ENCODE measurements around the gene TBC1D2B. TPM values are rescaled to one million over a fixed set of nuclear protein-coding genes. Genes with fewer than 3 reads are reported as not detected.

Gene TBC1D2B
- total RNA-seq, 1 donor from 2014 or later: 26.2 TPM

- no peak for DNase-seq
Observed at GRCh38 chr15:78093242-78094020, 15.9 kb upstream of the TBC1D2B start.

- DNase-seq: no peak
Observed at GRCh38 chr15:78092261-78093041, 14.9 kb upstream of the TBC1D2B start, which contains the start of gene SH2D7. SH2D7 (plus strand) TSS chr15:78092561; CDS start chr15:78092585, 24 bp downstream.

GRCh38 chr15:78090422-78091063, 13.0 kb upstream of the TBC1D2B start:
- no peak for DNase-seq

- no peak for DNase-seq
Observed at GRCh38 chr15:78088773-78089080, 11.2 kb upstream of the TBC1D2B start.

GRCh38 chr15:78087951-78088772, 10.7 kb upstream of the TBC1D2B start:
- no peak for DNase-seq

- DNase-seq: no peak
Observed at GRCh38 chr15:78085928-78086327, 8.4 kb upstream of the TBC1D2B start.

- DNase-seq: no peak
Observed at GRCh38 chr15:78084449-78084750, 6.9 kb upstream of the TBC1D2B start.

GRCh38 chr15:78083687-78084448, 6.4 kb upstream of the TBC1D2B start:
- DNase-seq: no peak

- no peak for DNase-seq
Observed at GRCh38 chr15:78083186-78083585, 5.7 kb upstream of the TBC1D2B start.

- DNase-seq: no peak
Observed at GRCh38 chr15:78082743-78083110, 5.2 kb upstream of the TBC1D2B start.

GRCh38 chr15:78082106-78082742, 4.7 kb upstream of the TBC1D2B start:
- no peak for DNase-seq

GRCh38 chr15:78080088-78080460, 2.6 kb upstream of the TBC1D2B start:
- no peak for DNase-seq

GRCh38 chr15:78079298-78080087, 2.0 kb upstream of the TBC1D2B start:
- DNase-seq: no peak

- no peak for DNase-seq
Observed at GRCh38 chr15:78077871-78078210, 330 bp upstream of the TBC1D2B start.

- no peak for DNase-seq
Observed at GRCh38 chr15:78076231-78077052, 1.1 kb downstream of the TBC1D2B start.

GRCh38 chr15:78075490-78076230, 1.9 kb downstream of the TBC1D2B start:
- peak; percentile 85 for DNase-seq

GRCh38 chr15:78073046-78073787, 4.3 kb downstream of the TBC1D2B start:
- no peak for DNase-seq

GRCh38 chr15:78072080-78072892, 5.2 kb downstream of the TBC1D2B start:
- no peak for DNase-seq
